ENCODE results near the gene SCN5A.

Gene SCN5A

GRCh38 chr3:38507120-38507519 is 142.4 kb downstream of the SCN5A start:
- no peak for DNase-seq

GRCh38 chr3:38500688-38501417 is 148.6 kb downstream of the SCN5A start:
- DNase-seq, result no peak

All from nucleus accumbens (tissue), 56 donors.